Endodermal cell (in vitro differentiated cells): ENCODE measurements around the gene TARBP1. TPM values are rescaled to one million over a fixed set of nuclear protein-coding genes. Genes with fewer than 3 reads are reported as not detected.

Experiments used
- DNase-seq: peaks from one replicate; pipeline ENCODE4 v3.0.0-alpha.2; 2017
- H3K27ac ChIP-seq: 2 replicates; pipeline ENCODE4 v1.5.1; 2013; ENCODE audit warnings: mild to moderate bottlenecking, low read depth, low read length, moderate library complexity
- H3K27me3 ChIP-seq: 2 replicates; pipeline ENCODE4 v1.6.1; 2013; ENCODE audit warnings: mild to moderate bottlenecking, low read length, moderate library complexity; ENCODE audit not compliant: insufficient read depth, control insufficient read depth, poor library complexity, severe bottlenecking
- H3K36me3 ChIP-seq: 2 replicates; pipeline ENCODE4 v1.7.0; 2013; ENCODE audit warnings: mild to moderate bottlenecking, low read length, moderate library complexity; ENCODE audit not compliant: control insufficient read depth, insufficient read depth
- H3K4me1 ChIP-seq: one replicate; pipeline ENCODE4 v1.7.0; 2013; ENCODE audit warnings: low read length; ENCODE audit not compliant: control insufficient read depth, insufficient read depth
- H3K4me3 ChIP-seq: 2 replicates; pipeline ENCODE4 v1.5.1; 2013; ENCODE audit warnings: mild to moderate bottlenecking, low read length, moderate library complexity
- H3K9ac ChIP-seq: 2 replicates; pipeline ENCODE4 v1.6.1; 2013; ENCODE audit warnings: mild to moderate bottlenecking, low read length, moderate library complexity; ENCODE audit not compliant: poor library complexity, severe bottlenecking; ENCODE audit errors: extremely low read depth
- H3K9me3 ChIP-seq: 2 replicates; pipeline ENCODE4 v1.6.1; 2013; ENCODE audit warnings: mild to moderate bottlenecking, low read length, moderate library complexity; ENCODE audit not compliant: control insufficient read depth
- H3K27ac Mint-ChIP-seq: 2 replicates; pipeline ENCODE4 v1.8.0; 2020; ENCODE audit warnings: mixed read lengths
- H3K27me3 Mint-ChIP-seq: 2 replicates; pipeline ENCODE4 v1.8.0; 2021; ENCODE audit warnings: mild to moderate bottlenecking, mixed read lengths; ENCODE audit not compliant: insufficient read depth
- H3K36me3 Mint-ChIP-seq: 2 replicates; pipeline ENCODE4 v1.8.0; 2020; ENCODE audit warnings: low read depth, mixed read lengths
- H3K4me1 Mint-ChIP-seq: 2 replicates; pipeline ENCODE4 v1.8.0; 2020; ENCODE audit warnings: mixed read lengths
- H3K4me3 Mint-ChIP-seq: 2 replicates; pipeline ENCODE4 v1.8.0; 2020; ENCODE audit warnings: mild to moderate bottlenecking, moderate library complexity, mixed read lengths
- H3K9me3 Mint-ChIP-seq: 2 replicates; pipeline ENCODE4 v1.8.0; 2020; ENCODE audit warnings: mild to moderate bottlenecking, mixed read lengths
- WGBS, 2 experiments: methylation state at CpG; one replicate each; pipeline versions ENCODE4 v1.1.5 to v1.1.7; 2013; ENCODE audit warnings: missing lambda C conversion rate in 2 of 2, mixed read lengths in 1 of 2; ENCODE audit not compliant: insufficient coverage in 1 of 2, insufficient read length in 1 of 2; 5-methylcytosine and 5-hydroxymethylcytosine counted together
- total RNA-seq, 2 donors: library from RNA; stranded (reverse); fragmentation: NEBNext Ultra II Directional in 1 of 2; extraction: Animal tissue kit (Norgen Biotek cat#: 25700) in 1 of 2; gene quantifications; 2 replicates in 1 of 2; 3 replicates in 1 of 2; pipeline ENCODE4 v1.2.1, GENCODE V29; 2021
- TF ChIP-seq, protein P1 (sequence below): fragments of 200-600 bp; sonication (generic); conservative IDR thresholded peaks from 2 replicates; pipeline ENCODE4 v1.5.0; 2021; ENCODE audit warnings: antibody characterized with exemption, mild to moderate bottlenecking

The TARBP1 gene
- total RNA-seq, 2 donors from 2014 or later, result 45.3 to 62.4 TPM

DNA sequence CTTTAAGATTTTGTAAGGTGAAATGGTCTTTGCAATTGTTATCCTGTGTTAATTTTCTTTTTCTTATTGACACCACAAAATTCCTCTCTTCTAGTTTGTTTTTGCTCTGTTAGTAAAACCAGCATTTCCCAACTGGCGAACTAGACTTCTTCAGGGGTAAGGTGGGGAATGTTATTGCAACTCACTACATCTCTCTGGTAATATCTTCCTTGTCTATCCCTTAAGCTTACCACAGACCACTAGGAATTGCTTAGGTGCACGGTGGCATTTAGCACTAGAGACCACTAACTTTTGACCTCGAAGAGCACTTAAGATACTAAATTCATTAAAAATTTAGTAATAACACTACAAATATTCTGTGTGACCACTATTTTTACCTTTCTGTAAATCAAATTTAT is 109.9 kb downstream of the TARBP1 start:
- Mint-ChIP-seq H3K27me3 (peaks cover 13% of the 10 kb centered on the region), H3K27ac (no peak overlapping the region), H3K36me3 (no peaks in the 10 kb centered on the region), H3K9me3 (no peaks in the 10 kb centered on the region), H3K4me3 (no peak overlapping the region), H3K4me1 (peaks cover 7% of the 10 kb centered on the region)
- DNase-seq, result no peak
- Histone ChIP-seq H3K9ac (no peak overlapping the region), H3K27ac (no peak overlapping the region), H3K4me1 (no peaks in the 10 kb centered on the region), H3K36me3 (no peaks in the 10 kb centered on the region), H3K4me3 (no peak overlapping the region), H3K9me3 (no peaks in the 10 kb centered on the region), H3K27me3 (no peaks in the 10 kb centered on the region)
- WGBS, 2 experiments, result 86 to 90% methylated on average over 2 of the region's 3 CpGs
- TF ChIP-seq, protein P1, sequence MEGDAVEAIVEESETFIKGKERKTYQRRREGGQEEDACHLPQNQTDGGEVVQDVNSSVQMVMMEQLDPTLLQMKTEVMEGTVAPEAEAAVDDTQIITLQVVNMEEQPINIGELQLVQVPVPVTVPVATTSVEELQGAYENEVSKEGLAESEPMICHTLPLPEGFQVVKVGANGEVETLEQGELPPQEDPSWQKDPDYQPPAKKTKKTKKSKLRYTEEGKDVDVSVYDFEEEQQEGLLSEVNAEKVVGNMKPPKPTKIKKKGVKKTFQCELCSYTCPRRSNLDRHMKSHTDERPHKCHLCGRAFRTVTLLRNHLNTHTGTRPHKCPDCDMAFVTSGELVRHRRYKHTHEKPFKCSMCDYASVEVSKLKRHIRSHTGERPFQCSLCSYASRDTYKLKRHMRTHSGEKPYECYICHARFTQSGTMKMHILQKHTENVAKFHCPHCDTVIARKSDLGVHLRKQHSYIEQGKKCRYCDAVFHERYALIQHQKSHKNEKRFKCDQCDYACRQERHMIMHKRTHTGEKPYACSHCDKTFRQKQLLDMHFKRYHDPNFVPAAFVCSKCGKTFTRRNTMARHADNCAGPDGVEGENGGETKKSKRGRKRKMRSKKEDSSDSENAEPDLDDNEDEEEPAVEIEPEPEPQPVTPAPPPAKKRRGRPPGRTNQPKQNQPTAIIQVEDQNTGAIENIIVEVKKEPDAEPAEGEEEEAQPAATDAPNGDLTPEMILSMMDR, result no peak

GRCh38 chr1:234368320-234369032 is 110.5 kb downstream of the TARBP1 start:
- no peak overlapping the region for H3K9ac ChIP-seq
- H3K9me3 ChIP-seq, result no peaks in the 10 kb centered on the region
- no peaks in the 10 kb centered on the region for H3K27me3 ChIP-seq
- H3K4me3 Mint-ChIP-seq, result no peak overlapping the region
- WGBS, 2 experiments, result 88% methylated on average over 11 to 12 of the region's 12 CpGs
- TF ChIP-seq, protein P1, result no peak
- H3K27me3 Mint-ChIP-seq, result peaks cover 13% of the 10 kb centered on the region
- H3K36me3 ChIP-seq, result no peaks in the 10 kb centered on the region
- H3K36me3 Mint-ChIP-seq, result no peaks in the 10 kb centered on the region
- peaks cover 5% of the 10 kb centered on the region for H3K4me1 Mint-ChIP-seq
- no peak overlapping the region for H3K4me3 ChIP-seq
- no peak for DNase-seq
- H3K27ac ChIP-seq, result no peak overlapping the region
- H3K27ac Mint-ChIP-seq, result no peak overlapping the region
- H3K9me3 Mint-ChIP-seq, result no peaks in the 10 kb centered on the region
- no peaks in the 10 kb centered on the region for H3K4me1 ChIP-seq

DNA sequence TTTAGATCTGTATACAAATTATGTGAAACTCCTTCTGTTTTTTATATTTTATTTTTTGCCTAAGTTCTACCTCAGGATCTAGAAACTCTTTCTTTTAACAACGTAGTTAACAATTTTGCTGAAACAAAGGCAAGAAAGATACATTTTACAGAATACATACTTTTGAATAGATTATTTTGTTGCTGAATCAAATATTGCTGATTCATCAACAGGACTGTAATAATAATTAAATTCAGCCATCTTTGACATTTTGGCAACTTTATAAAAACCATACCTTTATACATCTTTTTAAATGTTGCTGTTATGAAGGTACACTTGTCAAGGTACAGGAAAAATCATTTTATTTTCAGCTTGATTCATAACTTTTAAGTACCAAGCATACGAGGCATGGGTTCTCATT is 116.4 kb downstream of the TARBP1 start:
- Mint-ChIP-seq H3K36me3 (no peaks in the 10 kb centered on the region), H3K4me3 (no peak overlapping the region), H3K4me1 (peaks cover 2% of the 10 kb centered on the region), H3K27me3 (peaks cover 7% of the 10 kb centered on the region), H3K9me3 (no peaks in the 10 kb centered on the region), H3K27ac (no peak overlapping the region)
- no peak overlapping the region for H3K9ac ChIP-seq
- H3K27me3 ChIP-seq, result no peaks in the 10 kb centered on the region
- DNase-seq, result no peak
- TF ChIP-seq, protein P1, result no peak
- peaks cover 23% of the 10 kb centered on the region for H3K9me3 ChIP-seq
- 72 to 100% methylated on average over 1 to 2 of the region's 2 CpGs for WGBS, 2 experiments
- H3K4me1 ChIP-seq, result no peaks in the 10 kb centered on the region
- H3K36me3 ChIP-seq, result no peaks in the 10 kb centered on the region
- no peak overlapping the region for H3K27ac ChIP-seq
- H3K4me3 ChIP-seq, result no peak overlapping the region
